Activated CD4-positive, CD25-positive, alpha-beta regulatory T cell (primary cell): ENCODE data around the gene MGME1.
"Not testable (repeated sequence)": the region's sequence is repeated elsewhere in the genome, so short reads cannot be mapped to it uniquely, and the experiment has no call there.

Experiments used
- DNase-seq, 4 experiments: peaks; one replicate each; lab custom pipeline; 2025; lab: John Stamatoyannopoulos, UW

MGME1 gene

GRCh38 chr20:17960400-17960885 is 8.4 kb upstream of the MGME1 start:
- not testable (repeated sequence) for DNase-seq

- DNase-seq = no peak
These were observed 7.8 kb upstream of the MGME1 start for GRCh38 chr20:17960927-17961586.

- no peak for DNase-seq
These were observed 7.3 kb upstream of the MGME1 start for GRCh38 chr20:17961587-17961940.

GRCh38 chr20:17963114-17963897 is 5.5 kb upstream of the MGME1 start:
- DNase-seq = no peak

GRCh38 chr20:17964073-17964472 is 4.7 kb upstream of the MGME1 start:
- no peak for DNase-seq

GRCh38 chr20:17964632-17965031 is 4.2 kb upstream of the MGME1 start:
- no peak for DNase-seq

GRCh38 chr20:17965042-17965697 is 3.6 kb upstream of the MGME1 start:
- DNase-seq = no peak

- DNase-seq = no peak
These were observed 2.1 kb upstream of the MGME1 start for GRCh38 chr20:17966432-17967310.

GRCh38 chr20:17967521-17968365 is 1.1 kb upstream of the MGME1 start:
- no peak for DNase-seq

GRCh38 chr20:17969278-17969883 is 563 bp downstream of the MGME1 start:
- DNase-seq = no peak

GRCh38 chr20:17969884-17970409 is 1.1 kb downstream of the MGME1 start:
- no peak for DNase-seq

- DNase-seq = no peak
These were observed 2.6 kb downstream of the MGME1 start for GRCh38 chr20:17971300-17972013.

- DNase-seq = no peak
These were observed 3.3 kb downstream of the MGME1 start for GRCh38 chr20:17972121-17972520.

GRCh38 chr20:17976305-17976704 is 7.5 kb downstream of the MGME1 start:
- DNase-seq = no peak

- no peak for DNase-seq
These were observed 16.7 kb downstream of the MGME1 start for GRCh38 chr20:17985388-17986018.

GRCh38 chr20:17987988-17988387 is 19.2 kb downstream of the MGME1 start:
- DNase-seq = no peak

- DNase-seq = no peak
These were observed 21.6 kb downstream of the MGME1 start for GRCh38 chr20:17990278-17990972.

GRCh38 chr20:17992224-17992637 is 23.4 kb downstream of the MGME1 start:
- DNase-seq = no peak
